GM18520 (cell line): ENCODE data around the gene KIAA1755.

Source experiments
- ATAC-seq: cut with Tn5 transposase; IDR thresholded peaks from one replicate; pipeline ENCODE4 v1.9.1; 2021; ENCODE audit not compliant: unreplicated experiment

The KIAA1755 gene

GRCh38 chr20:38207621-38208020 is 52.9 kb downstream of the KIAA1755 start:
- no peak for ATAC-seq

- ATAC-seq, result no peak
Measured at GRCh38 chr20:38205001-38205400, 55.5 kb downstream of the KIAA1755 start.

- ATAC-seq, result no peak
Measured at GRCh38 chr20:38203981-38204357, 56.6 kb downstream of the KIAA1755 start.

- ATAC-seq, result no peak
Measured at GRCh38 chr20:38203337-38203980, 57.1 kb downstream of the KIAA1755 start.

- ATAC-seq, result no peak
Measured at GRCh38 chr20:38202982-38203293, 57.6 kb downstream of the KIAA1755 start.

- ATAC-seq, result no peak
Measured at GRCh38 chr20:38202153-38202981, 58.2 kb downstream of the KIAA1755 start.

- ATAC-seq, result no peak
Measured at GRCh38 chr20:38201356-38201755, 59.2 kb downstream of the KIAA1755 start.

- ATAC-seq, result no peak
Measured at GRCh38 chr20:38200646-38201045, 59.9 kb downstream of the KIAA1755 start.

GRCh38 chr20:38199501-38200390 is 60.8 kb downstream of the KIAA1755 start:
- no peak for ATAC-seq

GRCh38 chr20:38198238-38198861 is 62.2 kb downstream of the KIAA1755 start:
- no peak for ATAC-seq

- ATAC-seq, result no peak
Measured at GRCh38 chr20:38197619-38198018, 62.9 kb downstream of the KIAA1755 start.

GRCh38 chr20:38197217-38197616 is 63.3 kb downstream of the KIAA1755 start:
- ATAC-seq, result no peak

GRCh38 chr20:38196592-38196991 is 63.9 kb downstream of the KIAA1755 start:
- ATAC-seq, result no peak

GRCh38 chr20:38196076-38196475 is 64.5 kb downstream of the KIAA1755 start:
- ATAC-seq, result no peak

- no peak for ATAC-seq
Measured at GRCh38 chr20:38195521-38195920, 65.0 kb downstream of the KIAA1755 start.

GRCh38 chr20:38194971-38195504 is 65.5 kb downstream of the KIAA1755 start:
- no peak for ATAC-seq

- ATAC-seq, result no peak
Measured at GRCh38 chr20:38193586-38194105, 66.9 kb downstream of the KIAA1755 start.

- no peak for ATAC-seq
Measured at GRCh38 chr20:38192323-38192885, 68.1 kb downstream of the KIAA1755 start.

GRCh38 chr20:38191654-38192053 is 68.9 kb downstream of the KIAA1755 start:
- ATAC-seq, result no peak

- no peak for ATAC-seq
Measured at GRCh38 chr20:38190936-38191371, 69.6 kb downstream of the KIAA1755 start.
